HepG2 (cell line): ENCODE results near the gene GPR39. TPM values are rescaled to one million over a fixed set of nuclear protein-coding genes. Genes with fewer than 3 reads are reported as not detected.

Source experiments
- DZIP1 ChIP-seq: sonication (generic); formaldehyde crosslinking; IDR thresholded peaks from 2 replicates; pipeline ENCODE4 v1.5.0; 2020; ENCODE audit warnings: mild to moderate bottlenecking, missing genetic modification reagents
- EHMT2 ChIP-seq: fragments of 200-600 bp; sonication (generic); IDR thresholded peaks from 2 replicates; pipeline ENCODE4 v1.7.0; 2017; ENCODE audit warnings: antibody characterized with exemption, low read depth, low read length, borderline replicate concordance
- HNRNPLL ChIP-seq: fragments of 200-400 bp; formaldehyde crosslinking; IDR thresholded peaks from 2 replicates; pipeline ENCODE4 v1.6.1; 2017; ENCODE audit warnings: mild to moderate bottlenecking, low read depth, low read length; ENCODE audit not compliant: poor library complexity, severe bottlenecking
- MAFG ChIP-seq: sonication (generic); formaldehyde crosslinking; IDR thresholded peaks from 2 replicates; pipeline ENCODE4 v1.5.1; 2020; ENCODE audit warnings: mild to moderate bottlenecking, missing genetic modification reagents
- MED1 ChIP-seq: sonication (generic); formaldehyde crosslinking; IDR thresholded peaks from 2 replicates; pipeline ENCODE4 v1.4.0; 2020; ENCODE audit warnings: missing genetic modification reagents
- POGZ ChIP-seq: sonication (generic); formaldehyde crosslinking; IDR thresholded peaks from 2 replicates; pipeline ENCODE4 v1.4.0; 2020; ENCODE audit warnings: mild to moderate bottlenecking, missing genetic modification reagents
- RBFOX2 ChIP-seq: fragments of 200-400 bp; formaldehyde crosslinking; IDR thresholded peaks from 2 replicates; pipeline ENCODE4 v1.6.1; 2017; ENCODE audit warnings: low read depth, mild to moderate bottlenecking, low read length
- SRY ChIP-seq: sonication (generic); formaldehyde crosslinking; IDR thresholded peaks from 2 replicates; pipeline ENCODE4 v1.8.0; 2022; ENCODE audit warnings: mild to moderate bottlenecking, missing genetic modification reagents
- TAF1 ChIP-seq: sonication (generic); formaldehyde crosslinking; IDR thresholded peaks from 2 replicates; pipeline ENCODE4 v1.4.0; 2020; ENCODE audit warnings: missing genetic modification reagents
- ZNF280D ChIP-seq: sonication (generic); formaldehyde crosslinking; IDR thresholded peaks from 2 replicates; pipeline ENCODE4 v1.5.1; 2020; ENCODE audit warnings: mild to moderate bottlenecking, missing genetic modification reagents
- ZNF335 ChIP-seq: sonication (generic); formaldehyde crosslinking; IDR thresholded peaks from 2 replicates; pipeline ENCODE4 v1.4.0; 2020; ENCODE audit warnings: missing genetic modification reagents
- ZNF431 ChIP-seq: sonication (generic); formaldehyde crosslinking; IDR thresholded peaks from 2 replicates; pipeline ENCODE4 v1.9.0; 2022; ENCODE audit warnings: missing genetic modification reagents, low read depth, mild to moderate bottlenecking, borderline replicate concordance
- ZNF513 ChIP-seq: sonication (generic); formaldehyde crosslinking; conservative IDR thresholded peaks from 2 replicates; pipeline ENCODE4 v1.5.0; 2020; ENCODE audit warnings: missing genetic modification reagents
- ZNF598 ChIP-seq: sonication (generic); formaldehyde crosslinking; IDR thresholded peaks from 2 replicates; pipeline ENCODE4 v1.5.1; 2020; ENCODE audit warnings: mild to moderate bottlenecking, missing genetic modification reagents, borderline replicate concordance
- ZNF629 ChIP-seq: sonication (generic); formaldehyde crosslinking; conservative IDR thresholded peaks from 2 replicates; pipeline ENCODE4 v1.5.0; 2020; ENCODE audit warnings: missing genetic modification reagents
- ZNF687 ChIP-seq: sonication (generic); formaldehyde crosslinking; IDR thresholded peaks from 2 replicates; pipeline ENCODE4 v1.5.1; 2020; ENCODE audit warnings: mild to moderate bottlenecking, missing genetic modification reagents, moderate library complexity
- ZNF7 ChIP-seq: IDR thresholded peaks from 2 replicates; pipeline ENCODE4 v1.6.1; 2016; ENCODE audit warnings: missing biosample characterization, missing genetic modification reagents
- ZSCAN31 ChIP-seq: sonication (generic); formaldehyde crosslinking; IDR thresholded peaks from 2 replicates; pipeline ENCODE4 v1.5.0; 2020; ENCODE audit warnings: low read depth, mild to moderate bottlenecking, missing genetic modification reagents
- polyA plus RNA-seq, 8 experiments: library from polyadenylated mRNA; depleted of rRNA in 3 of 8; stranded (reverse) in 7 of 8; unstranded in 1 of 8; fragments of >200 nt; fragmentation: Illumina TruSeq in 4 of 8; extraction: Trizol in 4 of 8; gene quantifications; 2 replicates each; pipeline versions ENCODE4 v1.2.1 to v1.2.3, GENCODE V29; 2011 to 2016; ENCODE audit warnings: low read depth in 4 of 8, missing spikeins in 1 of 8, mixed read lengths in 1 of 8; ENCODE audit not compliant: insufficient read depth in 1 of 8
- total RNA-seq, 5 experiments: library from RNA; depleted of rRNA; stranded (reverse); fragments of >200 nt; fragmentation: Illumina TruSeq; extraction: Trizol; gene quantifications; 2 replicates each; pipeline ENCODE4 v1.2.3, GENCODE V29; 2016; ENCODE audit warnings: low read depth in 1 of 5

Gene GPR39
- total and polyA plus RNA-seq, 2 of the 13 experiments (the other 11 are each of a cell fraction or from before 2014, with no cell fraction given): 0.16 to 0.62 TPM

GRCh38 chr2:132424526-132425121, 8.0 kb downstream of the GPR39 start (continued):
- TF ChIP-seq DZIP1 (no peak), ZNF629 (CRISPR knock-in tag) (no peak), ZNF335 (CRISPR knock-in tag) (no peak), ZNF598 (CRISPR knock-in tag) (no peak), ZNF280D (CRISPR knock-in tag) (no peak), RBFOX2 (no peak), SRY (no peak), EHMT2 (peak; percentile 41; the same call in 1 of the 2 replicates), ZNF431 (CRISPR knock-in tag) (no peak), MED1 (CRISPR knock-in tag) (0 out of 2 replicates have a peak, but pooled peaks have one; percentile 20), ZNF7 (CRISPR knock-in tag) (peak; percentile 67; the same call in 1 of the 2 replicates), TAF1 (no peak), ZNF513 (CRISPR knock-in tag) (no peak), HNRNPLL (no peak), ZNF687 (CRISPR knock-in tag) (no peak), ZSCAN31 (CRISPR knock-in tag) (0 out of 2 replicates have a peak, but pooled peaks have one; percentile 29), POGZ (peak; percentile 23; the same call in 1 of the 2 replicates), MAFG (no peak)
